Limb (tissue), 2 donors: ENCODE measurements around the gene UBR3.
A peak's percentile ranks its signal among the peaks of the same experiment; 100 is the strongest.
"Not testable (repeated sequence)": the region's sequence is repeated elsewhere in the genome, so short reads cannot be mapped to it uniquely, and the experiment has no call there.

Source experiments
- DNase-seq, 2 donors: peaks; one replicate each; pipeline ENCODE4 v3.0.0-alpha.2; 2016; ENCODE audit errors: extremely low spot score in 2 of 2

UBR3 gene

GRCh38 chr2:169823996-169824372 is 3.3 kb upstream of the UBR3 start:
- DNase-seq: no peak

- DNase-seq: peak; percentile 75 to 90
These were observed 2.6 kb upstream of the UBR3 start, which contains the start of gene METTL5 for GRCh38 chr2:169824373-169825333. Gene METTL5, minus strand, starts transcription at chr2:169824905. Its CDS starts 308 bp downstream, at chr2:169824597.

GRCh38 chr2:169828141-169828811 is 1.0 kb downstream of the UBR3 start:
- DNase-seq: peak; percentile 30 to 51

- DNase-seq: no peak
These were observed 7.1 kb downstream of the UBR3 start for GRCh38 chr2:169834401-169834800.

GRCh38 chr2:169838743-169839489 is 11.7 kb downstream of the UBR3 start:
- DNase-seq: no peak

- DNase-seq: no peak
These were observed 12.9 kb downstream of the UBR3 start for GRCh38 chr2:169839954-169840746.

GRCh38 chr2:169840747-169841142 is 13.5 kb downstream of the UBR3 start:
- no peak for DNase-seq

GRCh38 chr2:169841625-169842024 is 14.4 kb downstream of the UBR3 start:
- DNase-seq: not testable (repeated sequence)

- DNase-seq: no peak
These were observed 17.8 kb downstream of the UBR3 start for GRCh38 chr2:169845016-169845415.

- DNase-seq: not testable (repeated sequence)
These were observed 21.9 kb downstream of the UBR3 start for GRCh38 chr2:169848959-169849693.

GRCh38 chr2:169849710-169850109 is 22.5 kb downstream of the UBR3 start:
- DNase-seq: no peak

GRCh38 chr2:169853041-169853668 is 25.9 kb downstream of the UBR3 start:
- DNase-seq: no peak

GRCh38 chr2:169855281-169856258 is 28.3 kb downstream of the UBR3 start:
- not testable (repeated sequence) for DNase-seq

- no peak for DNase-seq
These were observed 32.2 kb downstream of the UBR3 start for GRCh38 chr2:169859423-169859822.

GRCh38 chr2:169860149-169860548 is 32.9 kb downstream of the UBR3 start:
- no peak for DNase-seq

GRCh38 chr2:169862816-169863215 is 35.6 kb downstream of the UBR3 start:
- no peak for DNase-seq

GRCh38 chr2:169865492-169865891 is 38.2 kb downstream of the UBR3 start:
- DNase-seq: no peak

- DNase-seq: not testable (repeated sequence)
These were observed 39.0 kb downstream of the UBR3 start for GRCh38 chr2:169866230-169866629.

- DNase-seq: no peak
These were observed 40.3 kb downstream of the UBR3 start for GRCh38 chr2:169867579-169867978.
